Measurements from ENCODE around the gene PPT2. TPM values are rescaled to one million over a fixed set of nuclear protein-coding genes. Genes with fewer than 3 reads are reported as not detected.

PPT2 gene
- total and polyA plus RNA-seq, 2 of the 13 experiments (the other 11 are each of a cell fraction or from before 2014, with no cell fraction given), result 39.2 to 61.8 TPM

DNA sequence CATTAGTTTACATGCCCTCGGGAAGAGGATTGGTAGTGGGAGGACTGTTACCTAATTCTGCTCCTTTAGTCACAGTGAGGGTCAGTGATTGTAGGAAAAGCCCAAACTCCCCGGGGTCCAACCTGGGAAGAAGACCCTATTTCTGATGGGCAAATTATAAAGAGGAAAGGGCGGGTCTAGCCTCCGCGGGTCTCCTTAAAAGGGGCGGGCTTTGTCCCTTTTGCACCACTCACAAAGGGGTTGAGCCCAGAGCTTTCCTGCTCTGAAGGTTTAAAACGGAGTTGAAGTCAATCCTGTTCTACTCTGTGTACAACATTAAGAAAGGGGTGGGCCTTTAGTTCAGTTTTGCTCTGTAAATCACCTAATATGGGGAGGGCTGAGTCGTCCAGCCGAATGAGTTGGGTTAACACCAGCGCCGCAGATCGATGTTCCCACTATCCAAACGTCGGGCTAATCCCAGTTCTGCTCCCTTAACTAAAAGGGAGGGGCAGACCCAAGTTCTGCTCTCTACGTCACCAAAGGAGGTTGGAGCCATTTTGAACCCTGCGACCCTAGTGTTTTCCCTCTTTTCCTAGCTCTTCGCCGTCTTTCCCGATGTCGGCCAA lies 23.3 kb downstream of the PPT2 start (continued):
- TF ChIP-seq, protein P1, sequence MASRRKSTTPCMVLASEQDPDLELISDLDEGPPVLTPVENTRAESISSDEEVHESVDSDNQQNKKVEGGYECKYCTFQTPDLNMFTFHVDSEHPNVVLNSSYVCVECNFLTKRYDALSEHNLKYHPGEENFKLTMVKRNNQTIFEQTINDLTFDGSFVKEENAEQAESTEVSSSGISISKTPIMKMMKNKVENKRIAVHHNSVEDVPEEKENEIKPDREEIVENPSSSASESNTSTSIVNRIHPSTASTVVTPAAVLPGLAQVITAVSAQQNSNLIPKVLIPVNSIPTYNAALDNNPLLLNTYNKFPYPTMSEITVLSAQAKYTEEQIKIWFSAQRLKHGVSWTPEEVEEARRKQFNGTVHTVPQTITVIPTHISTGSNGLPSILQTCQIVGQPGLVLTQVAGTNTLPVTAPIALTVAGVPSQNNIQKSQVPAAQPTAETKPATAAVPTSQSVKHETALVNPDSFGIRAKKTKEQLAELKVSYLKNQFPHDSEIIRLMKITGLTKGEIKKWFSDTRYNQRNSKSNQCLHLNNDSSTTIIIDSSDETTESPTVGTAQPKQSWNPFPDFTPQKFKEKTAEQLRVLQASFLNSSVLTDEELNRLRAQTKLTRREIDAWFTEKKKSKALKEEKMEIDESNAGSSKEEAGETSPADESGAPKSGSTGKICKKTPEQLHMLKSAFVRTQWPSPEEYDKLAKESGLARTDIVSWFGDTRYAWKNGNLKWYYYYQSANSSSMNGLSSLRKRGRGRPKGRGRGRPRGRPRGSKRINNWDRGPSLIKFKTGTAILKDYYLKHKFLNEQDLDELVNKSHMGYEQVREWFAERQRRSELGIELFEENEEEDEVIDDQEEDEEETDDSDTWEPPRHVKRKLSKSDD (CRISPR knock-in tag; IDR thresholded peaks at IDR 0.05; ENCODE audit: low read depth), result peak; percentile 80; the same call in 1 of the 2 replicates
- TF ChIP-seq, protein P2, sequence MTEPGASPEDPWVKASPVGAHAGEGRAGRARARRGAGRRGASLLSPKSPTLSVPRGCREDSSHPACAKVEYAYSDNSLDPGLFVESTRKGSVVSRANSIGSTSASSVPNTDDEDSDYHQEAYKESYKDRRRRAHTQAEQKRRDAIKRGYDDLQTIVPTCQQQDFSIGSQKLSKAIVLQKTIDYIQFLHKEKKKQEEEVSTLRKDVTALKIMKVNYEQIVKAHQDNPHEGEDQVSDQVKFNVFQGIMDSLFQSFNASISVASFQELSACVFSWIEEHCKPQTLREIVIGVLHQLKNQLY (CRISPR knock-in tag; IDR thresholded peaks at IDR 0.05), result 0 out of 2 replicates have a peak, but pooled peaks have one; percentile 5
- TF ChIP-seq CREB1 (IDR thresholded peaks at IDR 0.05) (peak; percentile 82), CREB1 (CRISPR knock-in tag; IDR thresholded peaks at IDR 0.05) (peak; percentile 84), IRF2 (CRISPR knock-in tag; IDR thresholded peaks at IDR 0.05) (0 out of 2 replicates have a peak, but pooled peaks have one; percentile 4), ZNF180 (CRISPR knock-in tag; IDR thresholded peaks at IDR 0.05; ENCODE audit: borderline replicate concordance, low read depth) (no peak), MLLT10 (CRISPR knock-in tag; IDR thresholded peaks at IDR 0.05) (no peak), ZFP1 (CRISPR knock-in tag; IDR thresholded peaks at IDR 0.05) (no peak; the same call in 1 of the 2 replicates), MEIS1 (CRISPR knock-in tag; IDR thresholded peaks at IDR 0.05; ENCODE audit: borderline replicate concordance) (no peak; the same call in 1 of the 2 replicates), KDM2A (CRISPR knock-in tag; IDR thresholded peaks at IDR 0.05; ENCODE audit: borderline replicate concordance, low read depth) (peak; percentile 24; the same call in 1 of the 2 replicates), ZNF564 (CRISPR knock-in tag; IDR thresholded peaks at IDR 0.05) (no peak), HOXA3 (CRISPR knock-in tag; IDR thresholded peaks at IDR 0.05) (peak; percentile 91), ZSCAN9 (CRISPR knock-in tag; IDR thresholded peaks at IDR 0.05; ENCODE audit: borderline replicate concordance) (0 out of 2 replicates have a peak, but pooled peaks have one; percentile 30), ZNF354B (CRISPR knock-in tag; IDR thresholded peaks at IDR 0.05) (no peak), ZNF747 (CRISPR knock-in tag; IDR thresholded peaks at IDR 0.05; ENCODE audit: borderline replicate concordance) (peak; percentile 83; the same call in 1 of the 2 replicates), ETV6 (CRISPR knock-in tag; conservative IDR thresholded peaks at IDR 0.05) (no peak), MIER2 (CRISPR knock-in tag; IDR thresholded peaks at IDR 0.05) (no peak)
- TF ChIP-seq, protein P3, sequence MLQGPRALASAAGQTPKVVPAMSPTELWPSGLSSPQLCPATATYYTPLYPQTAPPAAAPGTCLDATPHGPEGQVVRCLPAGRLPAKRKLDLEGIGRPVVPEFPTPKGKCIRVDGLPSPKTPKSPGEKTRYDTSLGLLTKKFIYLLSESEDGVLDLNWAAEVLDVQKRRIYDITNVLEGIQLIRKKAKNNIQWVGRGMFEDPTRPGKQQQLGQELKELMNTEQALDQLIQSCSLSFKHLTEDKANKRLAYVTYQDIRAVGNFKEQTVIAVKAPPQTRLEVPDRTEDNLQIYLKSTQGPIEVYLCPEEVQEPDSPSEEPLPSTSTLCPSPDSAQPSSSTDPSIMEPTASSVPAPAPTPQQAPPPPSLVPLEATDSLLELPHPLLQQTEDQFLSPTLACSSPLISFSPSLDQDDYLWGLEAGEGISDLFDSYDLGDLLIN (CRISPR knock-in tag; IDR thresholded peaks at IDR 0.05; ENCODE audit: borderline replicate concordance), result no peak
- TF ChIP-seq, protein P4, sequence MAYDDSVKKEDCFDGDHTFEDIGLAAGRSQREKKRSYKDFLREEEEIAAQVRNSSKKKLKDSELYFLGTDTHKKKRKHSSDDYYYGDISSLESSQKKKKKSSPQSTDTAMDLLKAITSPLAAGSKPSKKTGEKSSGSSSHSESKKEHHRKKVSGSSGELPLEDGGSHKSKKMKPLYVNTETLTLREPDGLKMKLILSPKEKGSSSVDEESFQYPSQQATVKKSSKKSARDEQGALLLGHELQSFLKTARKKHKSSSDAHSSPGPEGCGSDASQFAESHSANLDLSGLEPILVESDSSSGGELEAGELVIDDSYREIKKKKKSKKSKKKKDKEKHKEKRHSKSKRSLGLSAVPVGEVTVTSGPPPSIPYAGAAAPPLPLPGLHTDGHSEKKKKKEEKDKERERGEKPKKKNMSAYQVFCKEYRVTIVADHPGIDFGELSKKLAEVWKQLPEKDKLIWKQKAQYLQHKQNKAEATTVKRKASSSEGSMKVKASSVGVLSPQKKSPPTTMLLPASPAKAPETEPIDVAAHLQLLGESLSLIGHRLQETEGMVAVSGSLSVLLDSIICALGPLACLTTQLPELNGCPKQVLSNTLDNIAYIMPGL (CRISPR knock-in tag; IDR thresholded peaks at IDR 0.05; ENCODE audit: borderline replicate concordance in 1 of 2, low read depth in 1 of 2), result peak; percentile 11 to 51; a peak in 2 of 4 replicates
- TF ChIP-seq, protein P5, sequence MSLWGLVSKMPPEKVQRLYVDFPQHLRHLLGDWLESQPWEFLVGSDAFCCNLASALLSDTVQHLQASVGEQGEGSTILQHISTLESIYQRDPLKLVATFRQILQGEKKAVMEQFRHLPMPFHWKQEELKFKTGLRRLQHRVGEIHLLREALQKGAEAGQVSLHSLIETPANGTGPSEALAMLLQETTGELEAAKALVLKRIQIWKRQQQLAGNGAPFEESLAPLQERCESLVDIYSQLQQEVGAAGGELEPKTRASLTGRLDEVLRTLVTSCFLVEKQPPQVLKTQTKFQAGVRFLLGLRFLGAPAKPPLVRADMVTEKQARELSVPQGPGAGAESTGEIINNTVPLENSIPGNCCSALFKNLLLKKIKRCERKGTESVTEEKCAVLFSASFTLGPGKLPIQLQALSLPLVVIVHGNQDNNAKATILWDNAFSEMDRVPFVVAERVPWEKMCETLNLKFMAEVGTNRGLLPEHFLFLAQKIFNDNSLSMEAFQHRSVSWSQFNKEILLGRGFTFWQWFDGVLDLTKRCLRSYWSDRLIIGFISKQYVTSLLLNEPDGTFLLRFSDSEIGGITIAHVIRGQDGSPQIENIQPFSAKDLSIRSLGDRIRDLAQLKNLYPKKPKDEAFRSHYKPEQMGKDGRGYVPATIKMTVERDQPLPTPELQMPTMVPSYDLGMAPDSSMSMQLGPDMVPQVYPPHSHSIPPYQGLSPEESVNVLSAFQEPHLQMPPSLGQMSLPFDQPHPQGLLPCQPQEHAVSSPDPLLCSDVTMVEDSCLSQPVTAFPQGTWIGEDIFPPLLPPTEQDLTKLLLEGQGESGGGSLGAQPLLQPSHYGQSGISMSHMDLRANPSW (CRISPR knock-in tag; IDR thresholded peaks at IDR 0.05; ENCODE audit: borderline replicate concordance), result no peak
- TF ChIP-seq, protein P6, sequence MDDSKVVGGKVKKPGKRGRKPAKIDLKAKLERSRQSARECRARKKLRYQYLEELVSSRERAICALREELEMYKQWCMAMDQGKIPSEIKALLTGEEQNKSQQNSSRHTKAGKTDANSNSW (CRISPR knock-in tag; IDR thresholded peaks at IDR 0.05; ENCODE audit: borderline replicate concordance), result no peak
